ENCODE data around the gene VPS13A.

VPS13A gene

DNA sequence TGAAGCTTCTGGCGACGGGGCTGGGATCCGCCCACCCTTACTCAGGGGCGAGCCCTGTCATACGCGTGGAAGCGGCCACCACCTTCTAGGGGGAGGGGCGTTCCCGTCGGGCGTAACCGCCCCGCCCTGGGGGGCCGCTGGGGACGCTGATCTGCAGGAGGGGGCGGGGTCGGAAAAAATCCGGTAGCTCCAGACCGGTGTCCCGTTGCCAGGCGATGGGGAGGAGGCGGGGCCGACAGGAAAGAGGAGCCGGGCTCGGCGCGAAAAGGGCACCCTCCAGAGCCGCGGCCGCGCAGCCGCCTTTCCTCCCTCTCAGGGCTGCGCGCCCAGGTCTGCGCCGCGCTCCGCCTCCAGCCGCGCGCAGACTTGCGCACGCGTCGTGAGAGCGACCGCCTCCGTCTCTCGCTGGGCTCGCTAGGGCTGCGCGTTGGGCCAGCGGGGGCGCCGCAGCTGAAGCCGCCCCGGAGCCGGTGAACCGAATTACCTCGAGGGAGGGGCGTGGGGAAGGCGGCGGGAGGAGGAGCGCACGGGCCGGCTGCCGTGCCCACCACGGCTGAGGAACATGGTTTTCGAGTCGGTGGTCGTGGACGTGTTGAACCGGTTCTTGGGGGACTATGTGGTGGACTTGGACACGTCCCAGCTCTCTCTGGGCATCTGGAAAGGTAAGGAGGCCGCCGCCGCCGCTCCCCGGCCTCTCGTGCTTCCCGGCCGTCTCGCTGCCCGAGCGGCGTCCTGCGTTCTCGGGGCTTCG lies at the start of gene VPS13A:
Gene VPS13A (plus strand): TSS at position 392 of the 751 bp plus-strand sequence. CDS start 171 bp downstream, at position 563.
- Histone ChIP-seq H3K36me3 (ENCODE audit: control insufficient read depth in 2 of 2, insufficient read depth in 1 of 2, low read length in 2 of 2) (no peaks in the 10 kb centered on the region), H3K27ac (ENCODE audit: extremely low read depth, low read depth, low read length) (peak within 1 kb of the TSS; percentile 86), H3K9me3 (ENCODE audit: control insufficient read depth, insufficient read depth, low read depth, low read length) (no peaks in the 10 kb centered on the region), H3K4me3 (ENCODE audit: low read depth, low read length) (peak within 1 kb of the TSS; percentile 71), H3K4me1 (ENCODE audit: control insufficient read depth, insufficient read depth, low read length) (peaks cover 13% of the 10 kb centered on the region; the same call in 1 of the 2 replicates)
- ChIA-PET CTCF (interaction anchor here (0.6 to 3.3 kb wide), 7 partner anchors 11 to 1518 kb away, joined by 3 to 20 read pairs (median 3); no protein-coding TSS in a partner anchor), POLR2A (interaction anchor here (0.8 to 1.3 kb wide), 7 partner anchors 8 to 1059 kb away, joined by 3 to 5 read pairs (median 4); partner anchors contain the start of gene CEP78)
- TF ChIP-seq, protein P1, sequence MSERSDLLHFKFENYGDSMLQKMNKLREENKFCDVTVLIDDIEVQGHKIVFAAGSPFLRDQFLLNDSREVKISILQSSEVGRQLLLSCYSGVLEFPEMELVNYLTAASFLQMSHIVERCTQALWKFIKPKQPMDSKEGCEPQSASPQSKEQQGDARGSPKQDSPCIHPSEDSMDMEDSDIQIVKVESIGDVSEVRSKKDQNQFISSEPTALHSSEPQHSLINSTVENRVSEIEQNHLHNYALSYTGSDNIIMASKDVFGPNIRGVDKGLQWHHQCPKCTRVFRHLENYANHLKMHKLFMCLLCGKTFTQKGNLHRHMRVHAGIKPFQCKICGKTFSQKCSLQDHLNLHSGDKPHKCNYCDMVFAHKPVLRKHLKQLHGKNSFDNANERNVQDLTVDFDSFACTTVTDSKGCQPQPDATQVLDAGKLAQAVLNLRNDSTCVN (tag by site-specific recombination; optimal IDR thresholded peaks at IDR 0.05): peak; percentile 95
- TF ChIP-seq SP2 (tag by site-specific recombination; IDR thresholded peaks at IDR 0.05) (peak; percentile 90), ZNF621 (tag by site-specific recombination; IDR thresholded peaks at IDR 0.05) (no peak), ZNF202 (tag by site-specific recombination; IDR thresholded peaks at IDR 0.05; ENCODE audit: borderline replicate concordance) (no peak), BCL11A (tag by site-specific recombination; IDR thresholded peaks at IDR 0.05; ENCODE audit: low read depth) (no peak; the same call in 1 of the 2 replicates), ZBTB48 (tag by site-specific recombination; IDR thresholded peaks at IDR 0.05) (0 out of 2 replicates have a peak, but pooled peaks have one; percentile 17), ZNF423 (tag by site-specific recombination; IDR thresholded peaks at IDR 0.05) (0 out of 2 replicates have a peak, but pooled peaks have one; percentile 9), ZNF366 (tag by site-specific recombination; conservative IDR thresholded peaks at IDR 0.05) (no peak), HOXD13 (CRISPR knock-in tag; IDR thresholded peaks at IDR 0.05; ENCODE audit: borderline replicate concordance) (no peak), ZNF610 (tag by site-specific recombination; IDR thresholded peaks at IDR 0.05; ENCODE audit: borderline replicate concordance) (peak; percentile 68; the same call in 1 of the 2 replicates), YY2 (tag by site-specific recombination; IDR thresholded peaks at IDR 0.05) (no peak), ZNF473 (tag by site-specific recombination; IDR thresholded peaks at IDR 0.05) (no peak), ZNF138 (tag by site-specific recombination; IDR thresholded peaks at IDR 0.05; ENCODE audit: borderline replicate concordance) (no peak), KLF8 (tag by site-specific recombination; IDR thresholded peaks at IDR 0.05) (peak; percentile 90), GLI4 (tag by site-specific recombination; IDR thresholded peaks at IDR 0.05) (peak; percentile 58; the same call in 1 of the 2 replicates)
- TF ChIP-seq, protein P2, sequence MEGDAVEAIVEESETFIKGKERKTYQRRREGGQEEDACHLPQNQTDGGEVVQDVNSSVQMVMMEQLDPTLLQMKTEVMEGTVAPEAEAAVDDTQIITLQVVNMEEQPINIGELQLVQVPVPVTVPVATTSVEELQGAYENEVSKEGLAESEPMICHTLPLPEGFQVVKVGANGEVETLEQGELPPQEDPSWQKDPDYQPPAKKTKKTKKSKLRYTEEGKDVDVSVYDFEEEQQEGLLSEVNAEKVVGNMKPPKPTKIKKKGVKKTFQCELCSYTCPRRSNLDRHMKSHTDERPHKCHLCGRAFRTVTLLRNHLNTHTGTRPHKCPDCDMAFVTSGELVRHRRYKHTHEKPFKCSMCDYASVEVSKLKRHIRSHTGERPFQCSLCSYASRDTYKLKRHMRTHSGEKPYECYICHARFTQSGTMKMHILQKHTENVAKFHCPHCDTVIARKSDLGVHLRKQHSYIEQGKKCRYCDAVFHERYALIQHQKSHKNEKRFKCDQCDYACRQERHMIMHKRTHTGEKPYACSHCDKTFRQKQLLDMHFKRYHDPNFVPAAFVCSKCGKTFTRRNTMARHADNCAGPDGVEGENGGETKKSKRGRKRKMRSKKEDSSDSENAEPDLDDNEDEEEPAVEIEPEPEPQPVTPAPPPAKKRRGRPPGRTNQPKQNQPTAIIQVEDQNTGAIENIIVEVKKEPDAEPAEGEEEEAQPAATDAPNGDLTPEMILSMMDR (tag by site-specific recombination; IDR thresholded peaks at IDR 0.05): peak; percentile 74; the same call in 1 of the 2 replicates
- TF ChIP-seq, protein P3, sequence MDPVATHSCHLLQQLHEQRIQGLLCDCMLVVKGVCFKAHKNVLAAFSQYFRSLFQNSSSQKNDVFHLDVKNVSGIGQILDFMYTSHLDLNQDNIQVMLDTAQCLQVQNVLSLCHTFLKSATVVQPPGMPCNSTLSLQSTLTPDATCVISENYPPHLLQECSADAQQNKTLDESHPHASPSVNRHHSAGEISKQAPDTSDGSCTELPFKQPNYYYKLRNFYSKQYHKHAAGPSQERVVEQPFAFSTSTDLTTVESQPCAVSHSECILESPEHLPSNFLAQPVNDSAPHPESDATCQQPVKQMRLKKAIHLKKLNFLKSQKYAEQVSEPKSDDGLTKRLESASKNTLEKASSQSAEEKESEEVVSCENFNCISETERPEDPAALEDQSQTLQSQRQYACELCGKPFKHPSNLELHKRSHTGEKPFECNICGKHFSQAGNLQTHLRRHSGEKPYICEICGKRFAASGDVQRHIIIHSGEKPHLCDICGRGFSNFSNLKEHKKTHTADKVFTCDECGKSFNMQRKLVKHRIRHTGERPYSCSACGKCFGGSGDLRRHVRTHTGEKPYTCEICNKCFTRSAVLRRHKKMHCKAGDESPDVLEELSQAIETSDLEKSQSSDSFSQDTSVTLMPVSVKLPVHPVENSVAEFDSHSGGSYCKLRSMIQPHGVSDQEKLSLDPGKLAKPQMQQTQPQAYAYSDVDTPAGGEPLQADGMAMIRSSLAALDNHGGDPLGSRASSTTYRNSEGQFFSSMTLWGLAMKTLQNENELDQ (tag by site-specific recombination; IDR thresholded peaks at IDR 0.05; ENCODE audit: low read depth): no peak
- TF ChIP-seq, protein P4, sequence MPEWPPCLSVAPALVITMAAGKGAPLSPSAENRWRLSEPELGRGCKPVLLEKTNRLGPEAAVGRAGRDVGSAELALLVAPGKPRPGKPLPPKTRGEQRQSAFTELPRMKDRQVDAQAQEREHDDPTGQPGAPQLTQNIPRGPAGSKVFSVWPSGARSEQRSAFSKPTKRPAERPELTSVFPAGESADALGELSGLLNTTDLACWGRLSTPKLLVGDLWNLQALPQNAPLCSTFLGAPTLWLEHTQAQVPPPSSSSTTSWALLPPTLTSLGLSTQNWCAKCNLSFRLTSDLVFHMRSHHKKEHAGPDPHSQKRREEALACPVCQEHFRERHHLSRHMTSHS (tag by site-specific recombination; IDR thresholded peaks at IDR 0.05): no peak
- TF ChIP-seq, protein P5, sequence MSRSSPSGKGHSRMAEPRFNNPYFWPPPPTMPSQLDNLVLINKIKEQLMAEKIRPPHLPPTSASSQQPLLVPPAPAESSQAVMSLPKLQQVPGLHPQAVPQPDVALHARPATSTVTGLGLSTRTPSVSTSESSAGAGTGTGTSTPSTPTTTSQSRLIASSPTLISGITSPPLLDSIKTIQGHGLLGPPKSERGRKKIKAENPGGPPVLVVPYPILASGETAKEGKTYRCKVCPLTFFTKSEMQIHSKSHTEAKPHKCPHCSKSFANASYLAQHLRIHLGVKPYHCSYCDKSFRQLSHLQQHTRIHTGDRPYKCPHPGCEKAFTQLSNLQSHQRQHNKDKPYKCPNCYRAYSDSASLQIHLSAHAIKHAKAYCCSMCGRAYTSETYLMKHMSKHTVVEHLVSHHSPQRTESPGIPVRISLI (tag by site-specific recombination; IDR thresholded peaks at IDR 0.05): no peak
- TF ChIP-seq, protein P6, sequence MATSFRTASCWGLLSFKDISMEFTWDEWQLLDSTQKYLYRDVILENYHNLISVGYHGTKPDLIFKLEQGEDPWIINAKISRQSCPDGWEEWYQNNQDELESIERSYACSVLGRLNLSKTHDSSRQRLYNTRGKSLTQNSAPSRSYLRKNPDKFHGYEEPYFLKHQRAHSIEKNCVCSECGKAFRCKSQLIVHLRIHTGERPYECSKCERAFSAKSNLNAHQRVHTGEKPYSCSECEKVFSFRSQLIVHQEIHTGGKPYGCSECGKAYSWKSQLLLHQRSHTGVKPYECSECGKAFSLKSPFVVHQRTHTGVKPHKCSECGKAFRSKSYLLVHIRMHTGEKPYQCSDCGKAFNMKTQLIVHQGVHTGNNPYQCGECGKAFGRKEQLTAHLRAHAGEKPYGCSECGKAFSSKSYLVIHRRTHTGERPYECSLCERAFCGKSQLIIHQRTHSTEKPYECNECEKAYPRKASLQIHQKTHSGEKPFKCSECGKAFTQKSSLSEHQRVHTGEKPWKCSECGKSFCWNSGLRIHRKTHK (tag by site-specific recombination; IDR thresholded peaks at IDR 0.05): no peak
- TF ChIP-seq, protein P7, sequence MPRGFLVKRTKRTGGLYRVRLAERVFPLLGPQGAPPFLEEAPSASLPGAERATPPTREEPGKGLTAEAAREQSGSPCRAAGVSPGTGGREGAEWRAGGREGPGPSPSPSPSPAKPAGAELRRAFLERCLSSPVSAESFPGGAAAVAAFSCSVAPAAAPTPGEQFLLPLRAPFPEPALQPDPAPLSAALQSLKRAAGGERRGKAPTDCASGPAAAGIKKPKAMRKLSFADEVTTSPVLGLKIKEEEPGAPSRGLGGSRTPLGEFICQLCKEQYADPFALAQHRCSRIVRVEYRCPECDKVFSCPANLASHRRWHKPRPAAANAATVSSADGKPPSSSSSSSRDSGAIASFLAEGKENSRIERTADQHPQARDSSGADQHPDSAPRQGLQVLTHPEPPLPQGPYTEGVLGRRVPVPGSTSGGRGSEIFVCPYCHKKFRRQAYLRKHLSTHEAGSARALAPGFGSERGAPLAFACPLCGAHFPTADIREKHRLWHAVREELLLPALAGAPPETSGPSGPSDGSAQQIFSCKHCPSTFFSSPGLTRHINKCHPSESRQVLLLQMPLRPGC (tag by site-specific recombination; IDR thresholded peaks at IDR 0.05): peak; percentile 14; the same call in 1 of the 2 replicates
- TF ChIP-seq, protein P8, sequence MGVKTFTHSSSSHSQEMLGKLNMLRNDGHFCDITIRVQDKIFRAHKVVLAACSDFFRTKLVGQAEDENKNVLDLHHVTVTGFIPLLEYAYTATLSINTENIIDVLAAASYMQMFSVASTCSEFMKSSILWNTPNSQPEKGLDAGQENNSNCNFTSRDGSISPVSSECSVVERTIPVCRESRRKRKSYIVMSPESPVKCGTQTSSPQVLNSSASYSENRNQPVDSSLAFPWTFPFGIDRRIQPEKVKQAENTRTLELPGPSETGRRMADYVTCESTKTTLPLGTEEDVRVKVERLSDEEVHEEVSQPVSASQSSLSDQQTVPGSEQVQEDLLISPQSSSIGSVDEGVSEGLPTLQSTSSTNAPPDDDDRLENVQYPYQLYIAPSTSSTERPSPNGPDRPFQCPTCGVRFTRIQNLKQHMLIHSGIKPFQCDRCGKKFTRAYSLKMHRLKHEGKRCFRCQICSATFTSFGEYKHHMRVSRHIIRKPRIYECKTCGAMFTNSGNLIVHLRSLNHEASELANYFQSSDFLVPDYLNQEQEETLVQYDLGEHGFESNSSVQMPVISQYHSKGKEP (tag by site-specific recombination; IDR thresholded peaks at IDR 0.05): no peak

Measured in HEK293 (cell line).